Measurements from ENCODE around the gene CHN2.

GRCh38 chr7:29158795-29159423 lies 35.7 kb upstream of the CHN2 start:
- no peak for TF ChIP-seq POLR2A (IDR thresholded peaks at IDR 0.05; ENCODE audit: low read depth, low read length)
- no peak for TF ChIP-seq POLR2AphosphoS5 (IDR thresholded peaks at IDR 0.05; ENCODE audit: low read depth, low read length)
- no peak for TF ChIP-seq TAF1 (IDR thresholded peaks at IDR 0.05; ENCODE audit: low read depth, low read length)
- TF ChIP-seq SPI1 (IDR thresholded peaks at IDR 0.05; ENCODE audit: low read depth, low read length), result no peak
